Astrocyte (in vitro differentiated cells and primary cell): ENCODE measurements around the gene CCNG2. TPM values are rescaled to one million over a fixed set of nuclear protein-coding genes. Genes with fewer than 3 reads are reported as not detected.

Experiments
- DNase-seq: peaks from one replicate; pipeline ENCODE4 v3.0.0-alpha.2; 2010; ENCODE audit warnings: low read depth
- FAIRE-seq: peaks from 2 replicates; lab custom pipeline; 2011; peaks lifted over from hg19 to GRCh38; lab: Jason Lieb, UNC
- H2AFZ ChIP-seq: 2 replicates; pipeline ENCODE4 v1.6.0; 2012; ENCODE audit warnings: low read depth, low read length, inconsistent platforms
- H3K27ac ChIP-seq: 2 replicates; pipeline ENCODE4 v1.5.1; 2011; ENCODE audit warnings: low read depth, low read length, inconsistent platforms
- H3K27me3 ChIP-seq: 2 replicates; pipeline ENCODE4 v1.6.0; 2011; ENCODE audit warnings: low read length, inconsistent platforms; ENCODE audit not compliant: insufficient read depth
- H3K36me3 ChIP-seq: 2 replicates; pipeline ENCODE4 v1.5.1; 2011; ENCODE audit warnings: low read length, inconsistent platforms; ENCODE audit not compliant: insufficient read depth
- H3K4me1 ChIP-seq: 2 replicates; pipeline ENCODE4 v1.5.1; 2011; ENCODE audit warnings: low read length, inconsistent platforms; ENCODE audit not compliant: insufficient read depth
- H3K4me2 ChIP-seq: 2 replicates; pipeline ENCODE4 v1.6.0; 2012; ENCODE audit warnings: low read length, inconsistent platforms
- H3K4me3 ChIP-seq: 2 replicates; pipeline ENCODE4 v1.5.1; 2011; ENCODE audit warnings: low read depth, mild to moderate bottlenecking, low read length, inconsistent platforms; ENCODE audit not compliant: insufficient read depth
- H3K79me2 ChIP-seq: 2 replicates; pipeline ENCODE4 v1.6.0; 2012; ENCODE audit warnings: mild to moderate bottlenecking, low read length, inconsistent platforms; ENCODE audit not compliant: insufficient read depth
- H3K9ac ChIP-seq: 2 replicates; pipeline ENCODE4 v1.6.0; 2012; ENCODE audit warnings: mild to moderate bottlenecking, low read length, inconsistent platforms
- H3K9me3 ChIP-seq: 2 replicates; pipeline ENCODE4 v1.5.1; 2012; ENCODE audit warnings: low read depth, mild to moderate bottlenecking, low read length, inconsistent platforms; ENCODE audit not compliant: insufficient read depth
- H4K20me1 ChIP-seq: 2 replicates; pipeline ENCODE4 v1.6.0; 2012; ENCODE audit warnings: low read length, inconsistent platforms; ENCODE audit not compliant: insufficient read depth
- H3K27ac Mint-ChIP-seq: one replicate; pipeline ENCODE4 v1.8.0; 2021; ENCODE audit warnings: mild to moderate bottlenecking, mixed read lengths; ENCODE audit not compliant: unreplicated experiment
- H3K27me3 Mint-ChIP-seq: one replicate; pipeline ENCODE4 v1.8.0; 2021; ENCODE audit warnings: low read depth, mixed read lengths; ENCODE audit not compliant: unreplicated experiment
- H3K36me3 Mint-ChIP-seq: one replicate; pipeline ENCODE4 v1.8.0; 2021; ENCODE audit warnings: low read depth, mixed read lengths; ENCODE audit not compliant: unreplicated experiment
- H3K4me1 Mint-ChIP-seq: one replicate; pipeline ENCODE4 v1.8.0; 2021; ENCODE audit warnings: low read depth, mixed read lengths; ENCODE audit not compliant: unreplicated experiment
- H3K4me3 Mint-ChIP-seq: one replicate; pipeline ENCODE4 v1.8.0; 2021; ENCODE audit warnings: mild to moderate bottlenecking, moderate library complexity, mixed read lengths; ENCODE audit not compliant: unreplicated experiment
- H3K9me3 Mint-ChIP-seq: one replicate; pipeline ENCODE4 v1.8.0; 2021; ENCODE audit warnings: mild to moderate bottlenecking, mixed read lengths; ENCODE audit not compliant: unreplicated experiment
- CTCF ChIP-seq: IDR thresholded peaks from 2 replicates; pipeline ENCODE4 v1.5.1; 2011; ENCODE audit warnings: low read depth, mild to moderate bottlenecking, inconsistent platforms, low read length, moderate library complexity; ENCODE audit not compliant: insufficient read depth
- EZH2 ChIP-seq: IDR thresholded peaks from 2 replicates; pipeline ENCODE4 v1.6.1; 2012; ENCODE audit warnings: mild to moderate bottlenecking, low read length, inconsistent platforms; ENCODE audit not compliant: insufficient read depth
- total RNA-seq: library from RNA; stranded (reverse); gene quantifications from 2 replicates; pipeline ENCODE4 v1.2.1, GENCODE V29; 2021

The CCNG2 gene
- total RNA-seq, 1 donor from 2014 or later = 54.7 TPM

- Histone ChIP-seq H3K4me3 (no peak overlapping the region), H2AFZ (peak overlapping the region; percentile 29), H3K36me3 (no peaks in the 10 kb centered on the region), H3K27ac (no peak overlapping the region), H4K20me1 (no peaks in the 10 kb centered on the region), H3K9me3 (no peaks in the 10 kb centered on the region), H3K4me2 (no peak overlapping the region), H3K27me3 (no peaks in the 10 kb centered on the region), H3K4me1 (no peaks in the 10 kb centered on the region), H3K9ac (no peak overlapping the region), H3K79me2 (no peaks in the 10 kb centered on the region)
- no peak for TF ChIP-seq CTCF
- no peak for TF ChIP-seq EZH2
- Mint-ChIP-seq H3K4me3 (no peak overlapping the region), H3K36me3 (no peaks in the 10 kb centered on the region), H3K4me1 (peaks cover 12% of the 10 kb centered on the region), H3K9me3 (no peaks in the 10 kb centered on the region), H3K27ac (peak overlapping the region; percentile 83), H3K27me3 (no peaks in the 10 kb centered on the region)
- peak; percentile 26 for DNase-seq
- peak; percentile 17 for FAIRE-seq
These were observed 10.6 kb upstream of the CCNG2 start for GRCh38 chr4:77146186-77147078.

- no peak overlapping the region for H3K4me3 Mint-ChIP-seq
- H3K36me3 ChIP-seq = no peaks in the 10 kb centered on the region
- no peaks in the 10 kb centered on the region for H3K27me3 Mint-ChIP-seq
- H4K20me1 ChIP-seq = no peaks in the 10 kb centered on the region
- H2AFZ ChIP-seq = no peak overlapping the region
- no peak overlapping the region for H3K4me3 ChIP-seq
- H3K27ac Mint-ChIP-seq = peak overlapping the region; percentile 83
- no peak overlapping the region for H3K9ac ChIP-seq
- no peak overlapping the region for H3K4me2 ChIP-seq
- DNase-seq (no peak), FAIRE-seq (no peak)
- no peaks in the 10 kb centered on the region for H3K27me3 ChIP-seq
- H3K9me3 ChIP-seq = no peaks in the 10 kb centered on the region
- no peaks in the 10 kb centered on the region for H3K9me3 Mint-ChIP-seq
- H3K4me1 ChIP-seq = no peaks in the 10 kb centered on the region
- no peaks in the 10 kb centered on the region for H3K79me2 ChIP-seq
- H3K4me1 Mint-ChIP-seq = peaks cover 12% of the 10 kb centered on the region
- TF ChIP-seq EZH2 (no peak), CTCF (no peak)
- H3K27ac ChIP-seq = no peak overlapping the region
- no peaks in the 10 kb centered on the region for H3K36me3 Mint-ChIP-seq
These were observed 9.8 kb upstream of the CCNG2 start for GRCh38 chr4:77147079-77147782.
